ENCODE results near the gene TWF1.
A peak's percentile ranks its signal among the peaks of the same experiment; 100 is the strongest.

The TWF1 gene

DNA sequence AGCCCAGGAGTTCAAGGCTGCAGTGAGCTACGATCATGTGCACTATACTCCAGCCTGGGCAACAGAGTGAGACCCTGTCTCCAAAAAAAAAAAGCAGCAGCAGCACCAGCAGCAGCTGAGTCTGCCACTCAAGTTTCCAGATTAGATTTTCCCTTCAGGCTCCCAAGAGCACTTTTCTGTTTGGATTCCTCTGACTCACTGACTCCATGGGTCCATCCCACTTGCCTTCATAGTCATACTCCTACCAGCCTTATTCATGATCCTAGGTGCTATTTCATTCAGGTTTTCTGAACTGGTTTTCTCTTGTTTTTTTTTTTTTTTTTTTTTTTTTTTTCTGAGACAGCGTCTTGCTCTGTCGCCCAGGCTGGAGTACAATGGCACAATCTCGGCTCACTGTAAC is 6.8 kb upstream of the TWF1 start:
- no peaks in the 10 kb centered on the region for H3K9me3 ChIP-seq (ENCODE audit: insufficient read depth, low read length)

DNA sequence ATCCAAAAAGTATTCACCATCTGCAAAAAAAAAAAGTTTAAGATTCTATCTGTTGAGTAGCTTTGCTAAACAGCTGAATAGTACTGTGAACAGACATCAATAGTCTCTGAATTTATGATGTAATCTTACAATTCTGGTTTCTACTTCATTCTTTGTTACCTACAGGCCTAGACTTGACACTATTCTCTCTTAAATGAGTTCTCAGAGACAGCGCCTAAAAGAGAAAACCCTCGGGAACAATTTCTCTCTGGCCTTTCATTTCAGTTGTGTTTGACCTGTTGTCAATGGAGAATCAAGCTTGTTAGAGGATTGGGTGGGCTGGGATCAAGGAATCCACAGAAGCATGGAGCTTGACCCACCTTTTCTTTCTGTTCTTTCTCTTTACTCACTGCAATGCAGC is 5.9 kb upstream of the TWF1 start:
- H3K4me2 ChIP-seq (ENCODE audit: low read length): no peak overlapping the region
- TF ChIP-seq EZH2phosphoT487 (IDR thresholded peaks at IDR 0.05; ENCODE audit: low read depth): no peak
- TF ChIP-seq, protein P1, sequence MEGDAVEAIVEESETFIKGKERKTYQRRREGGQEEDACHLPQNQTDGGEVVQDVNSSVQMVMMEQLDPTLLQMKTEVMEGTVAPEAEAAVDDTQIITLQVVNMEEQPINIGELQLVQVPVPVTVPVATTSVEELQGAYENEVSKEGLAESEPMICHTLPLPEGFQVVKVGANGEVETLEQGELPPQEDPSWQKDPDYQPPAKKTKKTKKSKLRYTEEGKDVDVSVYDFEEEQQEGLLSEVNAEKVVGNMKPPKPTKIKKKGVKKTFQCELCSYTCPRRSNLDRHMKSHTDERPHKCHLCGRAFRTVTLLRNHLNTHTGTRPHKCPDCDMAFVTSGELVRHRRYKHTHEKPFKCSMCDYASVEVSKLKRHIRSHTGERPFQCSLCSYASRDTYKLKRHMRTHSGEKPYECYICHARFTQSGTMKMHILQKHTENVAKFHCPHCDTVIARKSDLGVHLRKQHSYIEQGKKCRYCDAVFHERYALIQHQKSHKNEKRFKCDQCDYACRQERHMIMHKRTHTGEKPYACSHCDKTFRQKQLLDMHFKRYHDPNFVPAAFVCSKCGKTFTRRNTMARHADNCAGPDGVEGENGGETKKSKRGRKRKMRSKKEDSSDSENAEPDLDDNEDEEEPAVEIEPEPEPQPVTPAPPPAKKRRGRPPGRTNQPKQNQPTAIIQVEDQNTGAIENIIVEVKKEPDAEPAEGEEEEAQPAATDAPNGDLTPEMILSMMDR (IDR thresholded peaks at IDR 0.05; ENCODE audit: low read depth, low read length): no peak
- no peaks in the 10 kb centered on the region for H4K20me1 ChIP-seq (ENCODE audit: insufficient read depth, low read length)
- H3K27ac ChIP-seq (ENCODE audit: low read length): no peak overlapping the region
- H3K27me3 ChIP-seq (ENCODE audit: low read depth, low read length): no peaks in the 10 kb centered on the region
- no peaks in the 10 kb centered on the region for H3K9me3 ChIP-seq (ENCODE audit: insufficient read depth, low read length)
- no peak overlapping the region for H3K9ac ChIP-seq (ENCODE audit: low read length)
- no peak overlapping the region for H3K4me3 ChIP-seq (ENCODE audit: low read length)
- H3K4me1 ChIP-seq (ENCODE audit: low read length): peaks cover 4% of the 10 kb centered on the region
- H3K36me3 ChIP-seq (replicated peaks; ENCODE audit: low read depth, low read length): no peaks in the 10 kb centered on the region
- peaks cover 3% of the 10 kb centered on the region; the same call in 1 of the 2 replicates for H3K79me2 ChIP-seq (ENCODE audit: low read length)
- no peak overlapping the region for H2AFZ ChIP-seq (ENCODE audit: low read depth, low read length)

More for the DNA sequence above, 6.8 kb upstream of the TWF1 start:
- no peak for TF ChIP-seq EZH2phosphoT487 (IDR thresholded peaks at IDR 0.05; ENCODE audit: low read depth)
- TF ChIP-seq, protein P1 (IDR thresholded peaks at IDR 0.05; ENCODE audit: low read depth, low read length): no peak
- no peak overlapping the region for H3K4me3 ChIP-seq (ENCODE audit: low read length)
- no peak overlapping the region for H2AFZ ChIP-seq (ENCODE audit: low read depth, low read length)
- no peaks in the 10 kb centered on the region for H3K36me3 ChIP-seq (replicated peaks; ENCODE audit: low read depth, low read length)
- no peak overlapping the region for H3K27ac ChIP-seq (ENCODE audit: low read length)
- no peak overlapping the region for H3K4me2 ChIP-seq (ENCODE audit: low read length)
- H3K4me1 ChIP-seq (ENCODE audit: low read length): no peaks in the 10 kb centered on the region
- no peaks in the 10 kb centered on the region for H3K27me3 ChIP-seq (ENCODE audit: low read depth, low read length)
- no peaks in the 10 kb centered on the region for H4K20me1 ChIP-seq (ENCODE audit: insufficient read depth, low read length)
- H3K9ac ChIP-seq (ENCODE audit: low read length): no peak overlapping the region
- no peaks in the 10 kb centered on the region for H3K79me2 ChIP-seq (ENCODE audit: low read length)

DNA sequence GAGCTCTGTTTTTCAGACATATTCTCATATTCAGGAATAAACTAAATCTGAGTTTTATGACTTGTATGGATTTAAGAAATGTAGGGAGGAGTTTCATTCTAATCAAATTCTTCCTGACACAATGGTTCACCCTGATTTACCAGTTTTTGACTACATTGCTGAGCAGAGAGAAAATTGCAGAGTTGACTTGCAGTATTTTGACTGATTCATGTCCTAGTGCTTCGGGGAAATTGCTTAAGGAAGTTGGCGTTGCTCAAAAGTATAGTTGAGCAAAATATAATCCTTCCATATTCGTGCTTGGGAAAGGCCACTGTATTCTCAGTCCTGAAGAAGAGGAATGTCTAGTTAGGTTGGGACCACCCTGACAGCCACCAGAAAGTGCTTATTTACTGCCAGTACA is 1.3 kb upstream of the TWF1 start:
- H3K79me2 ChIP-seq (ENCODE audit: low read length): peaks cover 44% of the 10 kb centered on the region
- H2AFZ ChIP-seq (ENCODE audit: low read depth, low read length): no peak overlapping the region
- TF ChIP-seq, protein P1 (IDR thresholded peaks at IDR 0.05; ENCODE audit: low read depth, low read length): no peak
- no peak for TF ChIP-seq EZH2phosphoT487 (IDR thresholded peaks at IDR 0.05; ENCODE audit: low read depth)
- no peaks in the 10 kb centered on the region for H3K27me3 ChIP-seq (ENCODE audit: low read depth, low read length)
- H3K4me2 ChIP-seq (ENCODE audit: low read length): peak overlapping the region; percentile 81
- peaks cover 9% of the 10 kb centered on the region for H4K20me1 ChIP-seq (ENCODE audit: insufficient read depth, low read length)
- peak overlapping the region; percentile 92; the same call in 1 of the 2 replicates for H3K9ac ChIP-seq (ENCODE audit: low read length)
- H3K4me3 ChIP-seq (ENCODE audit: low read length): peak overlapping the region; percentile 98; the same call in 1 of the 2 replicates
- H3K9me3 ChIP-seq (ENCODE audit: insufficient read depth, low read length): no peaks in the 10 kb centered on the region
- H3K36me3 ChIP-seq (replicated peaks; ENCODE audit: low read depth, low read length): peaks cover 11% of the 10 kb centered on the region
- peaks cover 22% of the 10 kb centered on the region for H3K4me1 ChIP-seq (ENCODE audit: low read length)
- no peak overlapping the region for H3K27ac ChIP-seq (ENCODE audit: low read length)

DNA sequence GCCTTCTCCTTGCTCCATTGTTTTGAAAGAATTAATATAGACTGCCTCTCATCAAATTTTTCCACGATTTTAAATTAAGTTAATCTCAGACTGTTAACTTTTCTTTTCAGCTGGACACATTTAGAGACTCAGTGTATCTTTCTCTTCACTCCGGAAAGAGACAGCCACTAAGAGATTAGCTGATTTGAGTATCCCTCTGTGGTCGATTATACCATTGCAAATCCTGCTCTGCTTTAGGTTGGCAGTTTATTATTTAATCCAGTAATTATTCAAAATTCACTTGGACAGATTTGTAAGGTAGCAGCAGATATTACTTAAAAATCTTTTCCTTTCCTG is 588 bp upstream of the TWF1 start:
- Histone ChIP-seq H3K9me3 (ENCODE audit: insufficient read depth, low read length) (no peaks in the 10 kb centered on the region), H4K20me1 (ENCODE audit: insufficient read depth, low read length) (peaks cover 9% of the 10 kb centered on the region), H2AFZ (ENCODE audit: low read depth, low read length) (peak overlapping the region; percentile 81), H3K79me2 (ENCODE audit: low read length) (peaks cover 44% of the 10 kb centered on the region), H3K27me3 (ENCODE audit: low read depth, low read length) (no peaks in the 10 kb centered on the region), H3K4me3 (ENCODE audit: low read length) (peak overlapping the region; percentile 98), H3K9ac (ENCODE audit: low read length) (peak overlapping the region; percentile 92), H3K4me2 (ENCODE audit: low read length) (peak overlapping the region; percentile 81), H3K4me1 (ENCODE audit: low read length) (peaks cover 22% of the 10 kb centered on the region), H3K27ac (ENCODE audit: low read length) (peak overlapping the region; percentile 84), H3K36me3 (replicated peaks; ENCODE audit: low read depth, low read length) (peaks cover 11% of the 10 kb centered on the region)
- TF ChIP-seq, protein P1 (IDR thresholded peaks at IDR 0.05; ENCODE audit: low read depth, low read length): no peak
- TF ChIP-seq EZH2phosphoT487 (IDR thresholded peaks at IDR 0.05; ENCODE audit: low read depth): no peak

Measured in OCI-LY3 (cell line).